Activated CD4-positive, alpha-beta T cell treated with anti-CD3 and anti-CD28 coated beads, Interleukin-2, amount 10 ng/mL, durations not matched to agents 24 days and 14 days (primary cell): ENCODE measurements around the gene NHERF1. TPM values are rescaled to one million over a fixed set of nuclear protein-coding genes. Genes with fewer than 3 reads are reported as not detected.

Experiments used
- DNase-seq: peaks from one replicate; pipeline ENCODE4 v3.0.0; 2022
- H3K27ac Mint-ChIP-seq: one replicate; pipeline ENCODE4 v1.8.0; 2022; ENCODE audit warnings: mild to moderate bottlenecking, mixed read lengths
- H3K27me3 Mint-ChIP-seq: one replicate; pipeline ENCODE4 v1.8.0; 2022; ENCODE audit warnings: mixed read lengths
- H3K36me3 Mint-ChIP-seq: one replicate; pipeline ENCODE4 v1.8.0; 2022; ENCODE audit warnings: low read depth, mild to moderate bottlenecking, mixed read lengths
- H3K4me1 Mint-ChIP-seq: one replicate; pipeline ENCODE4 v1.8.0; 2021; ENCODE audit warnings: mixed read lengths
- H3K4me3 Mint-ChIP-seq: one replicate; pipeline ENCODE4 v1.8.0; 2022; ENCODE audit warnings: mild to moderate bottlenecking, moderate library complexity, mixed read lengths
- H3K9me3 Mint-ChIP-seq: one replicate; pipeline ENCODE4 v1.8.0; 2021; ENCODE audit warnings: mixed read lengths
- intact Hi-C: fragments of 100-400 bp; cut with micrococcal nuclease; formaldehyde crosslinking; loops from one replicate; pipeline ENCODE4 v1.15.1; 2023
- total RNA-seq: library from RNA; stranded (reverse); gene quantifications from 2 replicates; pipeline ENCODE4 v1.2.3, GENCODE V29; 2022

NHERF1 gene
- total RNA-seq, 1 donor from 2014 or later, result 134 TPM

DNA sequence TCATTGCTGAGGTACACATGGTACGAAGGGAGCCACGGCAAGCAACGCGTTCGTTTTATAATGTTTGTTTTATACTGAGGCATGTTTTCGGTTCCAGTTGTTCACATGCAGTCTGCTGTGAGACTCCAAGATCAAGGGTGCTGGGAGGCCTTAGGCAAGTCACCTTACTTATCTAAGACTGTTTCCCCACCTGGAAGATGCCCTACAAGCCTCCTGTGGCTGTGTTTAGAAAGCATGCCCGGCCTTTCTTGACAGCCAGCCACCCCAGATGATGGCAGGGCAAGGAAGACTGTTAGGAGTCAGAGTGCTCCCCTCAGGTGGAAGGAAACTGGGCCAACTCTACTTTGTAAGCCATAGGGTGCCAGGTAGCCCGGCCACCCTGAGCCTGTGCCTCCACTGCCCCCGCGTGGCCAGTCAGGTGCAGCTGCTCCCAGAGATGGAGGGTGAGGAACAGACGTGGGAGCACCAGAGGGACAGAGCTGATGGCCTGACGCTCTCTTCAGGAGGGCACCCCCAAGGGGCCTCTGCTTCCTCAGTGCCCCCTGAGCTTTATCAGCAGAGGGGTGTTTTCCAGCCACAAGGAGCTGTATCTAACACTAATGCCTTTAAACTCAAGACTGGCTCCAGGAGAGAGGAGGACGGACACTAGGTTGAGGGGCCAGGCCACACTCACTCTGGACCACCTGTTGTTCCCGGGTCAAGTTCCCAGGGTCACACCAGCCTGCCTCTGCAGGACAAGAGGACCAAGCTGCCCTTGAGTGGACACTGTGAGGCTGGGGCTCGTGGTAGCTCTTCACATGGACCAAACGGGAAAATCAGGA is 22.3 kb downstream of the NHERF1 start:
- H3K27ac Mint-ChIP-seq, result peak overlapping the region; percentile 65
- intact Hi-C loops, result loop anchor here (1.0 kb wide), 2 partner anchors 26 to 113 kb away; no protein-coding TSS in a partner anchor
- H3K36me3 Mint-ChIP-seq, result peaks cover 48% of the 10 kb centered on the region
- peaks cover 19% of the 10 kb centered on the region for H3K4me1 Mint-ChIP-seq
- H3K27me3 Mint-ChIP-seq, result no peaks in the 10 kb centered on the region
- no peak overlapping the region for H3K4me3 Mint-ChIP-seq
- H3K9me3 Mint-ChIP-seq, result no peaks in the 10 kb centered on the region
- DNase-seq, result peak; percentile 91

DNA sequence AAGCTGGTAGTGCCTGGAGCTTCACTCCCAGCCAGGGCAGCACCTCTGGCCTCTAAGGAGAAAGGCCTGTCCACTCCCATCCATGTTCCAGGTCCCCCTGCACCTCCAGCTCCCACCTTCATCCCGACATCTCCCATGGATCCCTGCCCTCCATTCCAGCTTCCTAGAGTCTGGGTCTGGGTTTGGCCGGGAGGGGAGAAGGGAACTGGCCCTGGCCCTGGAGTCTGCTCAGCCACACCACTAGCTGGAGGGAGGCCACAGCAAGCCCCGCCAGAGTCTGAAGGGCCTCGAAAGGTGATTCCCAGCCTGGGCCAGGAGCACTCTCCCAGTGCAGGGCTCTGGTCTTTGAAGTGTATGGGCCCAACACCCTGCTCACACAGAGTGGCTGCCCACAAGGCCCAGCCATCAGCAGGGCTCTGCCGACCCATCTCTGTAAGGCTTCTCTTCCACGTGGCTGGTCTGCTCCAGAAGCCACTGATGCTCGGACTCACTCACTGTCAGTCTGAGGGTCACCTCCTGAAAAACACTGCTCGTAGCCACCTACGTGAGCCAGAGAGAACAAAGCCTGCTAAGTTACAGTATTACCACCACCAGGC is 23.0 kb downstream of the NHERF1 start:
- intact Hi-C loops, result no loop called here
- H3K36me3 Mint-ChIP-seq, result peaks cover 52% of the 10 kb centered on the region
- no peak overlapping the region for H3K4me3 Mint-ChIP-seq
- H3K27me3 Mint-ChIP-seq, result no peaks in the 10 kb centered on the region
- peaks cover 24% of the 10 kb centered on the region for H3K4me1 Mint-ChIP-seq
- DNase-seq, result no peak
- no peaks in the 10 kb centered on the region for H3K9me3 Mint-ChIP-seq
- H3K27ac Mint-ChIP-seq, result no peak overlapping the region

DNA sequence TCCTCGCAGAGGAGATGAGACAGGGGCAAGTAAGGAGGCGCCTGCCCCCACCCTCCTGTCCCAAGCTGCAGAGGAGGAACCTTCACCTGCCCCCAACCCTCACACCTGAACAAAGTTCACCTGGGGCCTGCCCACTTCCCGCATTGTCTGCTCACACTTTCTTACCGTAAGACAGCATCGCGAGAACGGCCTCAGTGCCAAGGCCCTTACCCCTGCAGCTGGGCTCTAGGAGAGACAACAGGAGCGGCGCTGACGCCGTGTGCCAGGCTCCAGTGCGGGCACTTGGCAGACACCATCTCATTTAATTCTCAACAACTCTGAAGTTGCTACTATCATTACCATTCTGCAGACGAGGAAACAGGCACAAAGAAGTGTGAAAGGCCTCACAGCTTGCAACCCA is 23.6 kb downstream of the NHERF1 start:
- Mint-ChIP-seq H3K4me3 (no peak overlapping the region), H3K36me3 (peaks cover 50% of the 10 kb centered on the region), H3K4me1 (peaks cover 27% of the 10 kb centered on the region), H3K27me3 (no peaks in the 10 kb centered on the region), H3K9me3 (no peaks in the 10 kb centered on the region), H3K27ac (peak overlapping the region; percentile 63)
- intact Hi-C loops, result no loop called here
- no peak for DNase-seq

DNA sequence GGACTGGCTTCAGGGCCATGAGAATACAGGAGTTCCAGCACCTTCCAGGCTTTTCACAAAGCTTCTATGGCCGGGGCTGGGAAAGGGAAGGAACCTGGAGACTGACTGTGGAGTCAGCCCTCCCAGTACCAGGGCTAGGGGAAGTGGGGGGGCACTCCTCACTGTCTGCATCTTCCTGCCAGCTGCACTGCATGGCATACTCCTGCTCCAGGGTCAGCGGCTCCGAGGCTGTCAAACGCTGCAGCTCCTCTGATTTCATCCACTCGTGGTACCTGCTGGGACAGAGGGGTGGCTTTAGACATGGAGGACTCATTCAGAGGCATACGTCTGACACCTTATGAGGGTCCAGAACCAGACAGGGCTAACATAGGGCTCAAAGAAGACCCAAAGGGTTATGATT is 25.0 kb downstream of the NHERF1 start:
- peaks cover 36% of the 10 kb centered on the region for H3K4me1 Mint-ChIP-seq
- DNase-seq, result peak; percentile 60
- intact Hi-C loops, result no loop called here
- peaks cover 47% of the 10 kb centered on the region for H3K36me3 Mint-ChIP-seq
- H3K9me3 Mint-ChIP-seq, result no peaks in the 10 kb centered on the region
- peak overlapping the region; percentile 25 for H3K27ac Mint-ChIP-seq
- no peaks in the 10 kb centered on the region for H3K27me3 Mint-ChIP-seq
- peak overlapping the region; percentile 68 for H3K4me3 Mint-ChIP-seq

DNA sequence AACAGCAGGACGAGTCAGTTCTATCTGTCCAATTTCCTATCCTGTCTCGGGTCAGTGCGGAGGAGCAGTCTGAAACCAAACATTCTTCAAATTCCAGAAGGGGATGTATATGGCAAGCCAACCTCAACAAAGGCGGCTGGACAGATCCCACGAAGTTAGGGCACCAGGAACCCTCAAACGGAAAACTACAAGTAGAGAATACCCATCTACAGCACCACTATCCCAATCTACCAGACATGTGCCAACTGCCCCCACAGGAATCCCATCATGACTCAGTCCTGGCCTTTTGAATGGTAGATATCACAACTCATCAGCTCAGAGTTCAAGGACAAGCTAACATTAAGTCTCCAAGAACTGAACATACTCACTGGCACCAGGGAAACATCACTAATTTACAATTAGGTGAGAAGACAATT is 25.5 kb downstream of the NHERF1 start:
- no peak for DNase-seq
- Mint-ChIP-seq H3K27ac (peak overlapping the region; percentile 62), H3K4me1 (peaks cover 34% of the 10 kb centered on the region), H3K27me3 (no peaks in the 10 kb centered on the region), H3K36me3 (peaks cover 43% of the 10 kb centered on the region), H3K4me3 (peak overlapping the region; percentile 68), H3K9me3 (no peaks in the 10 kb centered on the region)
- intact Hi-C loops, result no loop called here

DNA sequence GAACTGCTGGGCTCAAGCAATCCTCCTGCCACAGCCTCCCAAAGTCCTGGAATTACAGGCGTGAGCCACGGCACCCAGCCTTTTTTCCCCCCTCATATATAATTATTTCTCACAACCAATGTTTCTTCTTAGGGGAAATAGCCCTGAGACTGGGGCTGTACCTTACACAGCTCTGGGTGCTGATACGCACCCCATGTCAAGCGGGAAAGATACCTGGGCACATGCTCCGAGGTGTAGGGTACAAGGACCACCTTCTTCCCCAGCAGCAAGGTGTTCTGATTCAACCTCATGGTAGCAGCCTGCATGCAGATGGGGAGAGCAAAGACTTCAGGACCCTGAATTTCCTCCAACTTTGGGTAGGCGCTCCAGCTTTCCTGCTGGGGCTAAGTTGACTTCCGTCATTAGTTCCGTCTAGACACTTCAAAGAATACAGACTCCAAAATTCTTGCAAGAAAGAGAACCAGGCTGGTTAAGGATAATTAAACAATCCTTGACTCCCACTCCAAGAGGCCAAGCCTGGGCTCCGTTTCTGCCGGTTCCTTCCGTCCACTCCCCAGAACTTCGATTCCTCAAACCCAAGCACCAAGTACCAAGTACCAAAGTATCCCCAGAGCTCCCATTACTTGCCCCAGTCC is 27.1 kb downstream of the NHERF1 start:
- intact Hi-C loops, result loop anchor here (1.0 to 5.0 kb wide), 2 partner anchors 27 to 97 kb away; partner anchors contain the start of genes FDXR and NHERF1
- Mint-ChIP-seq H3K9me3 (no peaks in the 10 kb centered on the region), H3K4me1 (peaks cover 43% of the 10 kb centered on the region), H3K36me3 (peaks cover 36% of the 10 kb centered on the region), H3K27me3 (no peaks in the 10 kb centered on the region), H3K4me3 (peak overlapping the region; percentile 100), H3K27ac (peak overlapping the region; percentile 91)
- DNase-seq, result no peak

DNA sequence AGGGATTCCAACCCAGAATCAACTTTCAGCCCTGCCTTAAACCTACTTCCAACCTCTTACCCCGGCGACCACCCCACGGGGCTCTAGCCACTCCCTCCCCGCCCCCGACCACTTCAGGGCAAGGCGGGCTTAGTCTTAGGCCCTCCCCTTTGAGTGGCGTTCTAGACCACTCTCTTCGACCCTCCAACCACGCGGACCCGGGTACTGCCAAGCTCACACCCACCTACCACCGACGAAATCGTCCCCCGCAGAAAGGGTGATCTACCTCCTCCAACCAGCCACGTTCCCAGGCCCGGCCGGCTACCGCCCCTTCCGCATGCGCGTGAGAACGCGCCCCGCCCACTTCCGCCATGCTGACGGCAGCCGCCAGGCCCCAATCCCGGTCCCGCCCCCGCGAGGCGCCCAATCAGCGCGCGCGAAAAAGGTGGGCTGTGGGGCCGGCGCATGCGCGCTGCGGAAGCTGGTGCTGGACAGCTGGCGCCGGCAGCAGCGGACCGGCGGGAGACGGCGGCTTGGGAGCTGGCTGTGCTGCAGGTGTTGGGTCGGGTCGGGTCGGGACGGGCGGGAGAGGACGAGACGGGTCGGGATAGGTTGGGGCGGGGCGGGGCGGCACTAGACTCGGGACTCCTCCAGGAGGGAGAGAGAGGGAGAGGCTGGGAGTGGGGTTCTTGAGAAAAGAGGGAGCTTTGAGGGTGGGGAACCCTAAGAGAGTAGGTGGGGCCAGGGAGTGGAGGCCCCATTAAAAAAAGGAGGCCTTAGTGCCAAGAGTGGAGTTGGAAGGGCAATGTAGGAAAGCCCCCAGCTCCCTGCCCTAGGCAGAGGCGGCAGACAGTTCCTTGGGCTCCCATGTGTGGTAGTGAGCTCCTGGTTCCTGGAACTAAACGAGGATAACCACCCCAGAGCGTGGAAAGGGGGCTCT is 27.9 kb downstream of the NHERF1 start, which contains the start of gene NAT9:
Gene NAT9, minus strand, starts transcription at position 302 of the 919 bp plus-strand sequence. CDS start 647 bp downstream, outside the sequence.
- Mint-ChIP-seq H3K9me3 (no peaks in the 10 kb centered on the region), H3K4me3 (peak within 1 kb of the TSS; percentile 100), H3K36me3 (peaks cover 34% of the 10 kb centered on the region), H3K27me3 (no peaks in the 10 kb centered on the region), H3K4me1 (peaks cover 47% of the 10 kb centered on the region), H3K27ac (peak within 1 kb of the TSS; percentile 91)
- intact Hi-C loops, result loop anchor here (1.0 to 5.0 kb wide), 2 partner anchors 28 to 96 kb away; partner anchors contain the start of genes FDXR and NHERF1
- peak; percentile 100 for DNase-seq

DNA sequence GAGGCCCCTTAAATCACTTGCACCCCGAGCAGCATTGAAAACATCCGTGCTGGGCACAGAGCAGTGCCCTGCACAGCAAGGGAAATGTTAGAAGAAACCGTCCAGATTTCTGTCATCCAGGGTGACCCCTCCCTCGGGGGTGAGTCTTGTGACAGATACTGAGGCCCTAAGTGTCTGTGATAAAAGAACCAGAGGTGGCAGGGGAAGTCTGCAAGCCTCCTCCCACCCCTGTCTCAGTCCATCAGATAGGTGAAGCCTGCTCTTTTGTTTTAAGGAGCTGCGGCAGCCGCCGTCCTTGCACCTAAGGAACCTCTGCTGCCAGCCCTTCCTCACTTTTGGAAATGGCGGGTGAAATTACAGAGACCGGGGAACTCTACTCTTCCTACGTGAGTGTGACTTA is 28.6 kb downstream of the NHERF1 start:
- peaks cover 48% of the 10 kb centered on the region for H3K4me1 Mint-ChIP-seq
- intact Hi-C loops, result loop anchor here (1.0 to 5.0 kb wide), 2 partner anchors 29 to 95 kb away; partner anchors contain the start of genes FDXR and NHERF1

DNA sequence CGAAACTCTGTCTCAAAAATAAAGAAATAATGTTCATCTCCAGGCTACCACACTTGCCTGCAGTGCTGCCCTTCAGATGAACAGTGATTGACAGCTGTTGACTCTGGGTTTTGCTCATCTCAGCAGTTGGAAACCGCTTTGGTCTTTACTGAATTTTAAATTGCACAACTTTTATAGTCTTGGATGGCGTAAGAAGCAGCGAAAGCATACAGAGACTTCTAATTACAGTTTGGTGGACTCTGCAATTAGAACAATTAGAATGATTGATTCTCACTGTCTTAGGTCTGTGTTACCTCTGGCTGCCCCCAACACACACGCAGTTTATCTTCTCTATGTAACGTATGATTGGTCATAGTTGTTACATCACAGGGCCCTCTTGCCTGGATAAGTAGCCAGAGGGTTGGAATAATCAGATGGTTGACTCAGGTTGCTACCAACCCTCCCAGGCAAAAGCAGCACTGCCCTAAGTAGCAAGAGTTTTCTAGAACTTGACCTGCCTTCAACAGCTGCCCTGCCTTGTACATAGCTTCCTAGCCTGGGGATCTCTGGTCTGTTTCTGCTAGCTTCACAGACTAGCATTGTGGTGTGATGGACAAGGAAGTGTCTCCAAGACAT is 29.6 kb downstream of the NHERF1 start:
- peaks cover 51% of the 10 kb centered on the region for H3K4me1 Mint-ChIP-seq
- H3K27ac Mint-ChIP-seq, result peak overlapping the region; percentile 98
- peak overlapping the region; percentile 36 for H3K4me3 Mint-ChIP-seq
- no peaks in the 10 kb centered on the region for H3K27me3 Mint-ChIP-seq
- H3K36me3 Mint-ChIP-seq, result peaks cover 26% of the 10 kb centered on the region
- H3K9me3 Mint-ChIP-seq, result no peaks in the 10 kb centered on the region
- intact Hi-C loops, result loop anchor here (5.0 kb wide), 1 partner anchor 94 kb away; the partner anchor contains the start of gene FDXR
- no peak for DNase-seq

More for the DNA sequence above, 28.6 kb downstream of the NHERF1 start:
- Mint-ChIP-seq H3K27me3 (no peaks in the 10 kb centered on the region), H3K4me3 (peak overlapping the region; percentile 100), H3K9me3 (no peaks in the 10 kb centered on the region), H3K36me3 (peaks cover 30% of the 10 kb centered on the region), H3K27ac (peak overlapping the region; percentile 66)
- peak; percentile 71 for DNase-seq

DNA sequence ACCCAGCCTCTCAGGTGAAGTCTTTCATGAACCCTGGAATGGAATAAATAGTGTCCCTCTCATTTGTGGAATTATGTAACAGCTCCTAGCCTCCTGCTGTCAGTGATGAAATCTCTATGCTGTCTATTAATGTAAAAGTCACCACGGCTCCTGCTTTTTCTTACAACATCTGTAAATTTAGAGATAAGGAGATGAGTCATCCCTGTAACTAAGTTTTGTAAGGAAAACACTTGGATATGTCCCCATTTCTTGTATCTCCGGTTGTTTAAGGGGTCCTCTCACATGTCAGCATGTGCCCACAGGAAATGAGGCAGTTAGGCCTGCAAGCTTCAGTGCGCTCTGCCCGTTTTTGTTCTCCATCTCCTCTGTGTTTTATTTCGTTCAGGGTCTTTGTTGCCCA is 30.5 kb downstream of the NHERF1 start:
- no peaks in the 10 kb centered on the region for H3K9me3 Mint-ChIP-seq
- H3K4me3 Mint-ChIP-seq, result peak overlapping the region; percentile 78
- peaks cover 20% of the 10 kb centered on the region for H3K36me3 Mint-ChIP-seq
- H3K4me1 Mint-ChIP-seq, result peaks cover 49% of the 10 kb centered on the region
- intact Hi-C loops, result loop anchor here (5.0 kb wide), 1 partner anchor 93 kb away; the partner anchor contains the start of gene FDXR
- no peak for DNase-seq
- H3K27me3 Mint-ChIP-seq, result no peaks in the 10 kb centered on the region
- peak overlapping the region; percentile 98 for H3K27ac Mint-ChIP-seq

DNA sequence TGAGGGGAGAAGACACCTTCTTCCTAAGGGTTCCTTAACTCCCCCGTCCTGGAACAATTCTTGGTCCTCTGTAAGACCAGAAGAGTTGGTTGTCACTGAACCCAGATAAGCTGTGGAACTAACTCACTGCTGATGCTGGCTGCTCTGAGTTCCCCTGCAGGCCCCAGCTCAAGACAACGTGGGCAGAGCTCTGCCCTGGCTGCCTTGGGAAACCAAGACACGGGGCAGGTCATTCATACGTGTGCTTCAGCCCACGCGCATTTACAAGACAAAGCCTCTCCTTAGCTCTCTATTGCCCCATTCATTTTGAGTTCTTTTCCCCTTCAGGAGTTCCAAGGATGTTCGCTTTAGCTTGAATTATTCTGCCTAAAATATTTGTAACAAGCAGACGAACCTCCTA is 31.1 kb downstream of the NHERF1 start:
- H3K9me3 Mint-ChIP-seq, result no peaks in the 10 kb centered on the region
- no peak for DNase-seq
- no peaks in the 10 kb centered on the region for H3K27me3 Mint-ChIP-seq

DNA sequence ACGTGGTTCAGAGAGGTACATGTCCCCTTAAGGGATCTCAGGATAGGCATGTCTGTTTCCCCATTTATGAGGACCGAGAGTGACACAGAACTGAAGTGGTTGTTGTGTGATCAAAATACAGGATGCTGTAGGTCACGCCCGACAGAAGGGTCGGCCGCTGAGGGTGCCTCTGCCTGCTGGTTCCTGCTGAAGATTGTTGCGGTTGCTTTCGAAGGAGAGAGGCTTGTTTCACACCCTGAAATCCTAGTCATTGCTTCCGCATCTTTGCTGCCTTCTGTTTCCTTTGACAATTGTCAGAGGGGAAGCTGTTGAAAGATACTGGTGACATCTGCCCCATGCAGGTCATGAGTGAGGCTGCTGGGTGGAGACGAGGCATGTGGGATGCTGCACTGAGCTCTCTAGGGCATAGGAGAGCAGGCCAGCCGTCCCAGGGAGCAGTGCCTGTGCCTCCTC is 31.5 kb downstream of the NHERF1 start:
- Mint-ChIP-seq H3K36me3 (peaks cover 21% of the 10 kb centered on the region), H3K27ac (peak overlapping the region; percentile 98), H3K4me1 (peaks cover 57% of the 10 kb centered on the region), H3K9me3 (no peaks in the 10 kb centered on the region), H3K27me3 (no peaks in the 10 kb centered on the region), H3K4me3 (peak overlapping the region; percentile 78)
- intact Hi-C loops, result loop anchor here (5.0 kb wide), 1 partner anchor 92 kb away; the partner anchor contains the start of gene FDXR
- DNase-seq, result peak; percentile 92

More for the DNA sequence above, 31.1 kb downstream of the NHERF1 start:
- Mint-ChIP-seq H3K4me1 (peaks cover 52% of the 10 kb centered on the region), H3K36me3 (peaks cover 21% of the 10 kb centered on the region), H3K4me3 (peak overlapping the region; percentile 78), H3K27ac (peak overlapping the region; percentile 98)
- intact Hi-C loops, result loop anchor here (5.0 kb wide), 1 partner anchor 93 kb away; the partner anchor contains the start of gene FDXR
